HG03064 (cell line): ENCODE measurements around the gene EED.
"Not testable (repeated sequence)": the region's sequence is repeated elsewhere in the genome, so short reads cannot be mapped to it uniquely, and the experiment has no call there.

Experiments
- ATAC-seq: cut with Tn5 transposase; IDR thresholded peaks from one replicate; pipeline ENCODE4 v1.9.1; 2021; ENCODE audit warnings: low read depth; ENCODE audit not compliant: unreplicated experiment

The EED gene

DNA sequence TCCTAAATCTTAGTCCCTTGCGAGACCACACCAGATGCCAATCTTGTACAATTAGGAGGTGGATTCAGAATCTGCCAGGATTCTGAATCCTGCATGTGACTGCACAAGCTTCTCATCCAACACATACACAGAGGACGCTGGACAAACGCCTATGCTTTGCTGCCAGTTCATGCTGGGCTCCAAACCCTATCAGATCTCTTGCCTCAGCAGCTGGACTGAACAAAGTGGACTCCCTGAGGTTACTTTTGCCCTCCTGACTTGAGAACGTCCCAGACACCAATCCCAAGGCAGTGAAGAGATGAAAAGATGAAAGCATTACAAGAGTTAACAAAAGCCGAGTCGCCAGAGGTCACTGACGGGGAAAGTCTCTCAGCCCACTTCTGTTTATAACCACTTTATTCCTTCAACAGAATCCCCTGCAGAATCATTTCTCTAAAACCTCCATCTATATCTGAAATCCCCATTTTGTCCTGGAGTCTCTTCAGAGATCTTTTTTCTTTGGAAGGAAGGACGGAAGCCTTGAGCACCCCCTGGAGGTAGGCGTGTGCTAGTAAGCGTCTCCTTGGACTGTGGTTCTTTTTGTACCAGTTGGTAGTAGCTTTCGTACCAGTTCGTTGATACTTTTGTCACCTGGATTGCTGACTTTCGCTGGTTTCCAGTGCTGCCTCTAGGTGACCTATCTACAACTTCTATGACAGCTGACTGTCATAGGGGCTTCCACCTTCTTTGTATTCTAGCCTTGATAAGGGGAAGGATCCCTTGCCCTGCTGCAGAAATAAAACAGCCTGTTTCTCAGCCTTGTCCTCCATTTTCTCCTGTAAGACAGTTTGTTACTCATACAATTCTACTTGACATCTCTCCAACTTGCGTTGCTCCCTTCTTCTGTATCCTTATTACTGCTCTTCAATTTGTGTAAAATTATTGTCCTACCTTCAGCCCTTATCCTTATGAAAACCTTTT lies 26.1 kb upstream of the EED start:
- ATAC-seq, result peak; percentile 45

DNA sequence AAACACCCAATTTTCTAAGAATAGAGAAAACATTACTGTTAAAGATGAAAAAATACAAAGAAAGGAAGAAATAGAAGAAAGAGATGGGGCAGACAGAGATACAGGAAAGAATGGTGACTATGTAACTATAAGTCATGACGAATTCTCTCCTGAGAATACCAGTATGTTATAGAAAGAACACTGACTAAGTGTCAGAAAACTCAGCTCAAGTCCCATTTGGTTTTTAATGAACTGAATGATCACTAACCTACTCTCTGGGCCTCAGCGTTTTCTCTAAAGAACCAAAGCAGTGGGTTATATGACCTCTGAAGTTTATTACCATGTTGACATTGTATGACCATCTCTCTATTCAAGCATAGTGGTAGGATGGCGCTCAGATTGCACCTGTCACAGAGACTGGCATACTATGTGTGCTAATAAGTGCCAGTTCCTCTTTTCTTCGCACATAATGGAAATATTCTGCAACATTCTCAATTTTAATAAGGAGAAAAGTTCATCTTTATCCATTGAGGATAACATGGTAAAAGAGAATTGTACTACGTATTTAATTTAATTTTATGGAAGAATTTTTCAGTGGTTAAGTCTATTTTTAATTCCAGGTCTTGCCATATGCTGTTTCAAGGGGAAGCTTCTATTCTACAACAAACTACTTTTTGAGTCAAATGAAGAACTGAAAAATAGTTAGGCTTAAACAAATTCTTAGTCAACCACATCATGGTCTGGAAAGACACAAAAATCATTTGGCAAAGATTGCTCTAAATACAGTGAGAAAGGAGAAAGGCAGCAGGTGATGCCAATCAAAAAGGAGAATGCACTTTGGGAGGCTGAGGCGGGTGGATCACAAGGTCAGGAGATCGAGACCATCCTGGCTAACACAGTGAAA lies 25.0 kb upstream of the EED start:
- peak; percentile 71 for ATAC-seq

GRCh38 chr11:86220653-86221052 lies 23.9 kb upstream of the EED start:
- no peak for ATAC-seq

DNA sequence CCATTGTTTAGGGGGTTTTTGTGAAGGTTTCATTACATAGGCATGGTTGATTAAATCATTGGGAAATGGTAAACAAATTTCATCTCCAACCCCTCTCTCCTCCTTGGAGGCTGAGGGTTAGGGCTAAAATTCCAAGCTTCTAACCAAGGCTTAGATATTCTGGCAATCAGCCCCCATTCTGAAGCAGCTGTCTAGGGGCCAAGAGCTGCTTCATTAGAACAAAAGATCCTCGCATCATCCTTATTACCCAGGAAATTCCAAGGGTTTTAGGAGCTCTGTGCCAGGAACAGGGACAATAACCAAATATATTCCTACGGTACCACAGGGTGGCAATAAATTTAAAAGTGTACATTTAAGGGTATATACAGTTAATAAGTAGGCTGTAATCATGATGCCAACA lies 22.5 kb upstream of the EED start:
- no peak for ATAC-seq

GRCh38 chr11:86224575-86224974 lies 20.0 kb upstream of the EED start:
- not testable (repeated sequence) for ATAC-seq

- not testable (repeated sequence) for ATAC-seq
These were observed 19.2 kb upstream of the EED start for GRCh38 chr11:86225344-86225743.

DNA sequence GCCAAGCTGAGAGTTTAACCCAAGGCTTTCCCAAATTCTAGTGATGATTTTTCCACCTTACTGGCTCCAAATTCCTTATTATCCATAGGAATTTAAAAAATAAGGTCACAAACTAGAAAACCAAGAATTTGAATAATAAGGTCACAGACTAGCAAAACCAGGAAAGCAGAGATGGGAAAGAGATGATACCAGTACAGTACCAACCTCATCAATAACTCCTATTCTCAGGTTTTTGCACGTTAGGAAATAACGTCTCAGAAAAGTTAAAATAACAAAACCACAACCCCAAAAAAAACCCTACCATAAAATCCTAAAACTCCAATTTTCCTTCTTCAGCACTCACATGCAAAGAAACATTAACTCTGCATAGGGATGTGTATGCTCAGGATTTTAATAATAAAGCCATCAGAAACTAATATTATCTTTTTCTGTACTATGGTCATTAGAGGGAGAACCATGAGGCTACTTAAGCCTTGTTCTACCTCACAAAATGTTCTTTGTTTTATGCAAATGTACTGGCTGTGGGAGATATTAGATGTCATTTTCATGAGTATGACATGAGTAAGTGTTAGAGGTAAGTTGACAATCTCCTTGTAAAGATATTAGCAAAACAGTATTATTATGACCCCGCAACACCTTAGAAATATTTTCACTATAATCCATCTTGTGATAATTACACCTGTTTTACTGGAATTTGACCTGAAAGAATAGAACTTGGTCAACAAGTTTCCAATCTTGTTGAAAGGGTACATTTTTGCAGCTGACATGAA lies 16.1 kb upstream of the EED start:
- no peak for ATAC-seq

- ATAC-seq, result not testable (repeated sequence)
These were observed 15.6 kb upstream of the EED start for GRCh38 chr11:86229039-86229330.

DNA sequence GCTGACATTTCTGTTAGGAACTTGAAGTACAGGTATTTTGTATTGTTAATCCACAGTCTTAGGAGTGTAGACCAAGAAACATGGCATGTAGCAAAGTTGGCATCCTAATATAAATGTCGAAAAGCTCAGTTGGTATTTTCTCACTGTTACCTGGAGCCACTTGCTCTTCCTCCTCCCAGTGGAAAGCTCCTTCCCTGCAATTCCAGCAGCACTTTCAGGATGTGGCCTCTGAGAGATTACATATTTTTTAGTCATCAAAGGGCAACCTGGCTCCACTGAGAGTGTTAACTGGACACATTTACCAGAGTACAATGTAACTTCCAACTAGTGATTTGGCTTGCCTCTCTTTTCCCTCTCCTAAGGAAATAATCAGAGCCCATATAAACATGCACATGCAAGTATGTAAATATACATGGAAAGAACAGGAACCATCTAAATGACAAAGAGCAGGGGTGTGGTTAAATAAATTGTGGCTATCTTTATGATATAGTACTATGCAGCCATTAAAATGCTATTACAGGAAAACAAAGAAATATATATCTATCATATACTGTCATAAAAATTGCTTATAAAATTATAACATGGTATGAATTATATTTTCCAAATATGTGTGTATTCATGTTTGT lies 14.3 kb upstream of the EED start:
- ATAC-seq, result no peak

- no peak for ATAC-seq
These were observed 13.6 kb upstream of the EED start for GRCh38 chr11:86230921-86231434.

DNA sequence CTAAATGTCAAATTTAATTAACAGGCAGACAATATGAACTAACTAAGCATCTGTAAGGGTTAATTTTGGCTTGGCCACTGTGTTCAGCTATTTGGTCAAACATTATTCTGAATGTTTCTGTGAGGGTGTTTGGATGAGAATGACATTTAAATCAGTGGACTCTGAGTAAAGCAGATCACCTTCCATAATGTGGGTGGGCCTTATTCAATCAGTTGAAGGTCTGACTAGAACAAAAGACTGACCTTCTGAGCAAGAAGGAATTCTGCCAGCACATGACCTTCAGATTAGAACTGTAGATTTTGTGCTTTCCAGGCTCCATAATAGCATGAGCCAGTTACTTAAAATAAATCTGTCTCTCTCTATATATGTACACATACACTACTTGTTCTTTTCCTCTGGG lies 12.0 kb upstream of the EED start:
- no peak for ATAC-seq

GRCh38 chr11:86234831-86235461 lies 9.6 kb upstream of the EED start:
- ATAC-seq, result no peak

DNA sequence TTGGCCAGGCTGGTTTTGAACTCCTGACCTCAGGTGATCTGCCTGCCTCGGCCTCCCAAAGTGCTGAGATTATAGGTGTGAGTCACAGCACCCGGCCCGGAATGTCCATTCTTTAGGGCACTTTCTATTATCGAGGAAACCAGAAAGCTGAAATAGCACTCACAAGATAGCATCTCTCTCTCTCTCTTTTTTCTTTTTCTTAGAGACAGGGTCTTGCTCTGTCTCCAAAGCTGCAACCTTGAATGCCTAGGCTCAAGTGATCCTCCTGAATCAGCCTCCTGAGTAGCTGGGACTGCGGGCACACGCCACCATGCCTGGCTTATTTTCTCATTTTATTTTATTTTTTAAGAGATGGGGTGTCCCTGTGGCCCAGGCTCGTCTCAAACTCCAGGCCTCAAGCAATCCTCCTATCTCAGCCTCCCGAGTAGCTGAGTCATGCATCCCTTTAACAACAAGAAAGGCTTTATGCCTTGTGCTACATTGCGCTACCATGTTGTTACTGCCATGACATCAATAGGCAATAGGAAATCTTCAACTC lies 7.2 kb upstream of the EED start:
- ATAC-seq, result no peak

GRCh38 chr11:86240164-86240563 lies 4.4 kb upstream of the EED start:
- no peak for ATAC-seq

- ATAC-seq, result no peak
These were observed 2.5 kb upstream of the EED start for GRCh38 chr11:86241956-86242535.

- no peak for ATAC-seq
These were observed 1.2 kb upstream of the EED start for GRCh38 chr11:86243396-86243795.

DNA sequence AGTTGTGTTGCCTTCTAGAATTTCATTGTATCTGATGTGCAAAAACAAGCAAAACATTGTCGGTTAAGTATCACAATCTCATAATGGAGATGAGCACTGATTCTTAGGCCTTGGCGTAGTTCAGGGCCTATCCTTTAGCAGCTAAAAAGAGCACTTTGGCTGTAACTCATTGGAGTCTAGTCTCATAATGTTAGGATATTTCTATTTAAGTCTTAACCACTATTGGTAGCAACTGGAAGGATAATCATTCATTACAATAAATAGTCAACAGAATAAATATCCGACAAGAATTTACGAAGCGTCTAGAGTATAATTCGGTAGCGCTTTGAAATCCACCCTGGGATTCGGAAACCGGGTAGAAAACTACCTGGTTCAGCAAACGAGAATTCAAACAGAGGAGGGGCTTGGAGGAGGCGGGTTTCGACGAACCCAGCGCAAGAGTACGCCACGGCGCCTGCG lies 461 bp upstream of the EED start:
- ATAC-seq, result peak; percentile 74

- peak; percentile 5 for ATAC-seq
These were observed 1.1 kb downstream of the EED start for GRCh38 chr11:86245369-86246292.
